Measurements from ENCODE around the gene ZNF235.
A peak's percentile ranks its signal among the peaks of the same experiment; 100 is the strongest.
"Not testable (repeated sequence)": the region's sequence is repeated elsewhere in the genome, so short reads cannot be mapped to it uniquely, and the experiment has no call there.

ZNF235 gene

GRCh38 chr19:44304659-44305193 lies at the start of gene ZNF235:
TSS of gene ZNF235 (minus strand) at chr19:44305025. CDS start at chr19:44303404, 1,621 bp downstream.
- DNase-seq, result peak; percentile 67 to 68

GRCh38 chr19:44346556-44346955 lies 41.7 kb upstream of the ZNF235 start:
- DNase-seq, result no peak

GRCh38 chr19:44345959-44346358 lies 41.1 kb upstream of the ZNF235 start:
- no peak for DNase-seq

- DNase-seq, result no peak
Observed at GRCh38 chr19:44344255-44344654, 39.4 kb upstream of the ZNF235 start.

- DNase-seq, result no peak
Observed at GRCh38 chr19:44341794-44342193, 37.0 kb upstream of the ZNF235 start.

- DNase-seq, result not testable (repeated sequence)
Observed at GRCh38 chr19:44334639-44335038, 29.8 kb upstream of the ZNF235 start.

GRCh38 chr19:44332145-44332544 lies 27.3 kb upstream of the ZNF235 start:
- DNase-seq, result no peak

- DNase-seq, result no peak
Observed at GRCh38 chr19:44315883-44316282, 11.1 kb upstream of the ZNF235 start.

- no peak for DNase-seq
Observed at GRCh38 chr19:44313231-44313630, 8.4 kb upstream of the ZNF235 start.

GRCh38 chr19:44308011-44308410 lies 3.2 kb upstream of the ZNF235 start:
- no peak for DNase-seq

- DNase-seq, result no peak
Observed at GRCh38 chr19:44306283-44306682, 1.5 kb upstream of the ZNF235 start.

- no peak for DNase-seq
Observed at GRCh38 chr19:44305457-44305856, 632 bp upstream of the ZNF235 start.

- DNase-seq, result no peak
Observed at GRCh38 chr19:44303976-44304568, 753 bp downstream of the ZNF235 start.

GRCh38 chr19:44303320-44303719 lies 1.5 kb downstream of the ZNF235 start:
- no peak for DNase-seq

- DNase-seq, result no peak
Observed at GRCh38 chr19:44284968-44285367, 19.9 kb downstream of the ZNF235 start.

GRCh38 chr19:44282846-44283245 lies 22.0 kb downstream of the ZNF235 start:
- no peak for DNase-seq

GRCh38 chr19:44280916-44281315 lies 23.9 kb downstream of the ZNF235 start:
- no peak for DNase-seq

GRCh38 chr19:44278181-44278690 lies 26.6 kb downstream of the ZNF235 start:
- DNase-seq, result no peak

- no peak for DNase-seq
Observed at GRCh38 chr19:44277331-44277730, 27.5 kb downstream of the ZNF235 start.

- no peak for DNase-seq
Observed at GRCh38 chr19:44260695-44261446, 44.0 kb downstream of the ZNF235 start.

GRCh38 chr19:44260343-44260681 lies 44.5 kb downstream of the ZNF235 start:
- no peak for DNase-seq

GRCh38 chr19:44258835-44259413 lies 45.9 kb downstream of the ZNF235 start:
- DNase-seq, result no peak

GRCh38 chr19:44258136-44258535 lies 46.7 kb downstream of the ZNF235 start:
- DNase-seq, result no peak
